NCI-H2081 treated with DMSO at 0.1 percent for 48 hours (cell line): ENCODE results near the gene GRIK4.

Source experiments
- DNase-seq: peaks from one replicate; lab custom pipeline; 2025; lab: John Stamatoyannopoulos, UW

Gene GRIK4

GRCh38 chr11:120510406-120511115, 987 bp upstream of the GRIK4 start:
- DNase-seq, result no peak

- no peak for DNase-seq
Observed at GRCh38 chr11:120511820-120512738, 531 bp downstream of the GRIK4 start.

GRCh38 chr11:120512739-120513435, 1.3 kb downstream of the GRIK4 start:
- DNase-seq, result no peak

- DNase-seq, result no peak
Observed at GRCh38 chr11:120513436-120514315, 2.1 kb downstream of the GRIK4 start.

- DNase-seq, result no peak
Observed at GRCh38 chr11:120514541-120515121, 3.1 kb downstream of the GRIK4 start.

GRCh38 chr11:120515186-120515723, 3.7 kb downstream of the GRIK4 start:
- no peak for DNase-seq

GRCh38 chr11:120516461-120517389, 5.2 kb downstream of the GRIK4 start:
- no peak for DNase-seq

GRCh38 chr11:120517390-120517761, 5.8 kb downstream of the GRIK4 start:
- no peak for DNase-seq

- DNase-seq, result no peak
Observed at GRCh38 chr11:120517801-120518291, 6.3 kb downstream of the GRIK4 start.

GRCh38 chr11:120518356-120518755, 6.8 kb downstream of the GRIK4 start:
- no peak for DNase-seq

GRCh38 chr11:120519474-120519873, 7.9 kb downstream of the GRIK4 start:
- no peak for DNase-seq

GRCh38 chr11:120520091-120520822, 8.7 kb downstream of the GRIK4 start:
- DNase-seq, result no peak

GRCh38 chr11:120521176-120521575, 9.6 kb downstream of the GRIK4 start:
- DNase-seq, result no peak

- DNase-seq, result no peak
Observed at GRCh38 chr11:120522021-120522420, 10.5 kb downstream of the GRIK4 start.

- DNase-seq, result no peak
Observed at GRCh38 chr11:120522736-120523135, 11.2 kb downstream of the GRIK4 start.

- DNase-seq, result no peak
Observed at GRCh38 chr11:120523196-120523595, 11.6 kb downstream of the GRIK4 start.

- DNase-seq, result no peak
Observed at GRCh38 chr11:120524536-120525085, 13.1 kb downstream of the GRIK4 start.
